Measurements from ENCODE around the gene YWHAQ. TPM values are rescaled to one million over a fixed set of nuclear protein-coding genes. Genes with fewer than 3 reads are reported as not detected.

YWHAQ gene
- total RNA-seq, 3 donors from 2014 or later: 176 to 226 (median 186) TPM

DNA sequence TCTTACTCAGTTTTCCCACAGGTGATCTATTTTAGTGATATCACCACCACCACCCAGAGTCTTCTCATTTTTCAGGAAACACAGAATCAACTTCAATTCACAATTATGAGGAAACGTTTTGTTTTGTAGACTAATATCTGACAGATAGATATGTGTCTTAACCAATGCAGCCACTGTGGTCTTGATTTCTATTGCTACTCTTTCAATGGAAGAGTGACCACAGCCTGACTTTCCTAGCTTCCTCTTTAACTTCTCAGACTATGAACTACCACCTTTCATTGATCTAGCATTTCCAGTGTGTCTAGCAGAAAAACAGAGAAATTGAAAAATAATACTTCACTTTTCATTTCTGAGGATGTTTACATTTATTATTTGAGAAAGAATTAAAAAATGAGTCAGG is 95.6 kb downstream of the YWHAQ start:
- H3K27me3 ChIP-seq: no peaks in the 10 kb centered on the region
- H3K27ac ChIP-seq: no peak overlapping the region
- no peak for TF ChIP-seq CTCF (IDR thresholded peaks at IDR 0.05)
- TF ChIP-seq POLR2A (IDR thresholded peaks at IDR 0.05): no peak
- no peak for TF ChIP-seq POLR2AphosphoS5 (IDR thresholded peaks at IDR 0.05)
- no peak for DNase-seq (ENCODE audit: low spot score in 2 of 2)
- H3K9me3 ChIP-seq: no peaks in the 10 kb centered on the region
- no peak overlapping the region for H3K4me3 ChIP-seq
- intact Hi-C loops (cut with DNase I; ENCODE audit: low total_unique reads): no loop called here
- H3K36me3 ChIP-seq: no peaks in the 10 kb centered on the region
- H3K4me1 ChIP-seq: no peaks in the 10 kb centered on the region

Other genes starting within 250 kb of the YWHAQ start
- 100 to 1,000 TPM in 1 of 3 donors, 10 to 100 TPM in 2; 35.7 to 271 (median 63.3) TPM for gene ITGB1BP1, start 207.5 kb downstream of the YWHAQ start, total RNA-seq
- gene CPSF3, start 207.3 kb downstream of the YWHAQ start, total RNA-seq: 10 to 100 TPM; 18.1 to 26.2 (median 23.1) TPM
- 10 to 100 TPM; 39.5 to 84.7 (median 54.7) TPM for gene IAH1, start 156.4 kb downstream of the YWHAQ start, total RNA-seq
- 10 to 100 TPM; 32.2 to 65.9 (median 48.8) TPM for gene ADAM17, start 75.2 kb downstream of the YWHAQ start, total RNA-seq
- 10 to 100 TPM; 17.0 to 21.6 (median 20.3) TPM for gene TAF1B, start 212.5 kb upstream of the YWHAQ start, total RNA-seq

All from breast epithelium (tissue), 4 donors.